ENCODE results near the gene IFI27L2. TPM values are rescaled to one million over a fixed set of nuclear protein-coding genes. Genes with fewer than 3 reads are reported as not detected.
A peak's percentile ranks its signal among the peaks of the same experiment; 100 is the strongest.

Gene IFI27L2
- total RNA-seq (10 to 100 TPM; 21.5 to 25.8 TPM), total RNA-seq (8.7 to 11.2 reads per million in 2 donors)

GRCh38 chr14:94129111-94129757, at the start of gene IFI27L2:
Gene IFI27L2, minus strand, starts transcription at chr14:94129604. Its CDS starts 40 bp downstream, at chr14:94129564.
- Mint-ChIP-seq H3K4me3 (peak within 1 kb of the TSS; percentile 89), H3K4me1 (peaks cover 19% of the 10 kb centered on the region), H3K27me3 (no peaks in the 10 kb centered on the region), H3K27ac (peak within 1 kb of the TSS; percentile 82), H3K36me3 (ENCODE audit: low read depth) (no peaks in the 10 kb centered on the region)
- peak; percentile 29 to 63 (median 61) for DNase-seq
- H3K9me3 ChIP-seq (ENCODE audit: control insufficient read depth, low read length, poor library complexity, severe bottlenecking): no peaks in the 10 kb centered on the region
- ATAC-seq: peak; percentile 94

GRCh38 chr14:94177806-94178205, 48.4 kb upstream of the IFI27L2 start:
- no peak for ATAC-seq
- Mint-ChIP-seq H3K27ac (peak overlapping the region; percentile 92), H3K27me3 (peaks cover 18% of the 10 kb centered on the region), H3K4me3 (no peak overlapping the region), H3K36me3 (ENCODE audit: low read depth) (peaks cover 2% of the 10 kb centered on the region), H3K4me1 (peaks cover 33% of the 10 kb centered on the region)
- DNase-seq: no peak
- no peaks in the 10 kb centered on the region for H3K9me3 ChIP-seq (ENCODE audit: control insufficient read depth, low read length, poor library complexity, severe bottlenecking)

GRCh38 chr14:94176808-94177207, 47.4 kb upstream of the IFI27L2 start:
- no peak for DNase-seq
- H3K36me3 Mint-ChIP-seq (ENCODE audit: low read depth): peaks cover 2% of the 10 kb centered on the region
- no peaks in the 10 kb centered on the region for H3K9me3 ChIP-seq (ENCODE audit: control insufficient read depth, low read length, poor library complexity, severe bottlenecking)
- no peak for ATAC-seq
- peaks cover 18% of the 10 kb centered on the region for H3K27me3 Mint-ChIP-seq
- H3K4me1 Mint-ChIP-seq: peaks cover 33% of the 10 kb centered on the region
- H3K27ac Mint-ChIP-seq: peak overlapping the region; percentile 92
- H3K4me3 Mint-ChIP-seq: peak overlapping the region; percentile 47

GRCh38 chr14:94175747-94176146, 46.3 kb upstream of the IFI27L2 start:
- no peaks in the 10 kb centered on the region for H3K9me3 ChIP-seq (ENCODE audit: control insufficient read depth, low read length, poor library complexity, severe bottlenecking)
- peak overlapping the region; percentile 94 for H3K4me3 Mint-ChIP-seq
- peaks cover 28% of the 10 kb centered on the region for H3K4me1 Mint-ChIP-seq
- peak overlapping the region; percentile 92 for H3K27ac Mint-ChIP-seq
- ATAC-seq: no peak
- no peak for DNase-seq
- H3K36me3 Mint-ChIP-seq (ENCODE audit: low read depth): no peaks in the 10 kb centered on the region
- H3K27me3 Mint-ChIP-seq: peaks cover 15% of the 10 kb centered on the region

GRCh38 chr14:94175011-94175745, 45.8 kb upstream of the IFI27L2 start:
- Mint-ChIP-seq H3K4me3 (peak overlapping the region; percentile 94), H3K4me1 (peaks cover 23% of the 10 kb centered on the region), H3K27me3 (peaks cover 14% of the 10 kb centered on the region), H3K27ac (peak overlapping the region; percentile 92), H3K36me3 (ENCODE audit: low read depth) (no peaks in the 10 kb centered on the region)
- ATAC-seq (no peak), DNase-seq (no peak)
- no peaks in the 10 kb centered on the region for H3K9me3 ChIP-seq (ENCODE audit: control insufficient read depth, low read length, poor library complexity, severe bottlenecking)

GRCh38 chr14:94174604-94175010, 45.2 kb upstream of the IFI27L2 start:
- Mint-ChIP-seq H3K4me3 (peak overlapping the region; percentile 94), H3K27ac (peak overlapping the region; percentile 92), H3K36me3 (ENCODE audit: low read depth) (no peaks in the 10 kb centered on the region), H3K27me3 (peaks cover 14% of the 10 kb centered on the region), H3K4me1 (peaks cover 23% of the 10 kb centered on the region)
- no peaks in the 10 kb centered on the region for H3K9me3 ChIP-seq (ENCODE audit: control insufficient read depth, low read length, poor library complexity, severe bottlenecking)
- ATAC-seq (no peak), DNase-seq (no peak)

- Mint-ChIP-seq H3K4me3 (peak within 1 kb of the TSS; percentile 94), H3K27me3 (peaks cover 10% of the 10 kb centered on the region), H3K27ac (peak within 1 kb of the TSS; percentile 92), H3K4me1 (peaks cover 20% of the 10 kb centered on the region), H3K36me3 (ENCODE audit: low read depth) (no peaks in the 10 kb centered on the region)
- no peaks in the 10 kb centered on the region for H3K9me3 ChIP-seq (ENCODE audit: control insufficient read depth, low read length, poor library complexity, severe bottlenecking)
- peak; percentile 84 to 88 (median 88) for DNase-seq
- ATAC-seq: peak; percentile 94
Measured at GRCh38 chr14:94173885-94174603, 44.6 kb upstream of the IFI27L2 start, which contains the start of gene PPP4R4. Gene PPP4R4, plus strand, starts transcription at chr14:94174322. Its CDS starts 144 bp downstream, at chr14:94174466.

- H3K36me3 Mint-ChIP-seq (ENCODE audit: low read depth): no peaks in the 10 kb centered on the region
- H3K27me3 Mint-ChIP-seq: peaks cover 10% of the 10 kb centered on the region
- ATAC-seq (no peak), DNase-seq (no peak)
- peak overlapping the region; percentile 89 for H3K4me3 Mint-ChIP-seq
- no peaks in the 10 kb centered on the region for H3K9me3 ChIP-seq (ENCODE audit: control insufficient read depth, low read length, poor library complexity, severe bottlenecking)
- H3K27ac Mint-ChIP-seq: peak overlapping the region; percentile 24
- peaks cover 20% of the 10 kb centered on the region for H3K4me1 Mint-ChIP-seq
Measured at GRCh38 chr14:94173471-94173884, 44.1 kb upstream of the IFI27L2 start.

GRCh38 chr14:94172545-94172944, 43.1 kb upstream of the IFI27L2 start:
- H3K27me3 Mint-ChIP-seq: peaks cover 10% of the 10 kb centered on the region
- DNase-seq (no peak), ATAC-seq (no peak)
- H3K36me3 Mint-ChIP-seq (ENCODE audit: low read depth): no peaks in the 10 kb centered on the region
- H3K27ac Mint-ChIP-seq: no peak overlapping the region
- peaks cover 17% of the 10 kb centered on the region for H3K4me1 Mint-ChIP-seq
- H3K9me3 ChIP-seq (ENCODE audit: control insufficient read depth, low read length, poor library complexity, severe bottlenecking): no peaks in the 10 kb centered on the region
- no peak overlapping the region for H3K4me3 Mint-ChIP-seq

GRCh38 chr14:94171208-94171607, 41.8 kb upstream of the IFI27L2 start:
- H3K9me3 ChIP-seq (ENCODE audit: control insufficient read depth, low read length, poor library complexity, severe bottlenecking): no peaks in the 10 kb centered on the region
- Mint-ChIP-seq H3K4me1 (peaks cover 20% of the 10 kb centered on the region), H3K4me3 (no peak overlapping the region), H3K27me3 (peaks cover 10% of the 10 kb centered on the region), H3K27ac (no peak overlapping the region), H3K36me3 (ENCODE audit: low read depth) (peaks cover 3% of the 10 kb centered on the region)
- no peak for DNase-seq
- no peak for ATAC-seq

GRCh38 chr14:94170136-94170535, 40.7 kb upstream of the IFI27L2 start:
- DNase-seq (no peak), ATAC-seq (no peak)
- no peak overlapping the region for H3K4me3 Mint-ChIP-seq
- H3K9me3 ChIP-seq (ENCODE audit: control insufficient read depth, low read length, poor library complexity, severe bottlenecking): no peaks in the 10 kb centered on the region
- no peak overlapping the region for H3K27ac Mint-ChIP-seq
- H3K36me3 Mint-ChIP-seq (ENCODE audit: low read depth): peaks cover 3% of the 10 kb centered on the region
- peaks cover under 1% of the 10 kb centered on the region for H3K27me3 Mint-ChIP-seq
- peaks cover 11% of the 10 kb centered on the region for H3K4me1 Mint-ChIP-seq

GRCh38 chr14:94165744-94166143, 36.3 kb upstream of the IFI27L2 start:
- no peak for ATAC-seq
- Mint-ChIP-seq H3K4me1 (peaks cover 29% of the 10 kb centered on the region), H3K4me3 (no peak overlapping the region)

More at GRCh38 chr14:94165744-94166143, 36.3 kb upstream of the IFI27L2 start:
- no peak overlapping the region for H3K27ac Mint-ChIP-seq
- peaks cover 3% of the 10 kb centered on the region for H3K36me3 Mint-ChIP-seq (ENCODE audit: low read depth)
- no peak for DNase-seq
- H3K27me3 Mint-ChIP-seq: no peaks in the 10 kb centered on the region
- H3K9me3 ChIP-seq (ENCODE audit: control insufficient read depth, low read length, poor library complexity, severe bottlenecking): no peaks in the 10 kb centered on the region
